DMS153 (cell line): Measurements from ENCODE around the gene HMBS.
"Not testable (repeated sequence)": the region's sequence is repeated elsewhere in the genome, so short reads cannot be mapped to it uniquely, and the experiment has no call there.

Source experiments
- DNase-seq: peaks from one replicate; lab custom pipeline; 2025; lab: John Stamatoyannopoulos, UW

The HMBS gene

GRCh38 chr11:119084663-119085436 is at the start of gene HMBS:
Gene HMBS, plus strand, starts transcription at chr11:119084881. Its CDS starts 153 bp downstream, at chr11:119085034.
- peak; percentile 90 for DNase-seq

- no peak for DNase-seq
Observed at GRCh38 chr11:119038884-119039283, 45.8 kb upstream of the HMBS start.

- DNase-seq, result not testable (repeated sequence)
Observed at GRCh38 chr11:119039471-119039870, 45.2 kb upstream of the HMBS start.

DNA sequence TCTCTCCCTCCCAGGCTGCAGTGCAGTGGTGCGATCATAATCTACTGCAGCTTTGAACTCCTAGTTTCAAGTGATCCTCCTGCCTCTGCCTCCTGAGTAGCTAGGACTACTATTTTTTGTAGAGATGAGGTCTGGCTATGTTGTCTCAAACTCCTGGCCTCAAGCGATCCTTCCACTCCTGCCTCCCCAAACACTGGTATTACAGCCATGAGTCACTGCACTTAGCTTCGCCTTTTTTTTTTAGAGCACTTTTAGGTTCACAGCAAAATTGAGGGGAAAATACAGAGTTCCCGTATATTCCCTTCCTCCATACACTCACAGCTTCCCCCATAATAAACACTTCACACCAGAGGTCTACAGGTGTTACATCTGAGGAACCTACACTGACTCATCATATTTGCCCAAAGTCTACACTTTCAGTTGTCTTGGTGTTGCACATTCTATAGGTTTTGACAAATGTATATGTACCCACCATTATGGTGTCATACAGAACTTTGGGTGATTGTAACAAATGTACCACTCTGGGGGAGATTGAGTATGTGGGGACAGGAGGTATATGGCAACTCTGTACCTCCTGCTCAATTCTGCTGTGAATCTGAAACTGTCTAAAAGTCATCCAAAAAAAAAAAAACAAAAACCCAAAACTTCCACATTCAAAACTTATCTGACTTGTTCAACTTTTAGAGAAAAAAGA is 42.7 kb upstream of the HMBS start:
- DNase-seq, result no peak

- DNase-seq, result no peak
Observed at GRCh38 chr11:119042927-119043326, 41.8 kb upstream of the HMBS start.

DNA sequence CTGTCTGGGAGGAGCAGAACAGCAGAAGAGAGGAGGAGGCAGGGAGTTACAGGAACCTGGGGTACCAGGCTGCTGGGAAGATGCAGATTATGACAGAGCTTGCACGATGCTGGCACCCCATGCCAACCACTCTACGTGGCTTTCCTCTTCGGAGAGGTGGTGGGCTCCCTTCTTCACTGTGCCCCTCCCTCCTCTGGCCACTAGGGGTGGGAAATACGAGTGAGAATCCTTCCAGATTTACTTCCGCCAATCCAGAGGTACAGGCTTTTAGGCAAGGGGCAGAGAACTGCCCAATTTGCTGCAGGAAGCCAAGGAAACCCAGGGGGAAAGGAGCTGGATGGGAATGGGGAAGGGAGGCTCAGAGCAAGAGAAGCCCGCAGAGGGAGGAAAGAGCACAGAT is 40.0 kb upstream of the HMBS start:
- no peak for DNase-seq

DNA sequence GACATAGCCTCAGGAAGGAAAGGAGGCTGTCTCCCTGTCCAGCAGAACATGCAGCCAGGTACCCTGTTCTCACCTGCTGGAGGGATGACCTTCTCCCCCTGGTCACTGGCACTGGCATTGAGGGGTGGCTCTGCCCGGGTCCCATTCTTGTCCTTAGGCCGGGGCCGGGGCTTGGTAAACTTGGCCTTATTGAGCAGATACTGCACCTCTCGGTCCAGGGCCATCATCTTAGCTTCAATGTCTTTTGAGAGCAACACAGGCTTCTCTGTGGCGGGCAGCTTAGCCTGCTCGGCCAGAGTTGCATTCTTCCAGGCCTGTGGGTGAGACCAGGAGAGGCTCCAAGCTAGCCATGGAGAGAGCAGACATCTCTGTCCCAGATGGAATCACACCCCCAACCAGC is 38.2 kb upstream of the HMBS start:
- no peak for DNase-seq

- DNase-seq, result no peak
Observed at GRCh38 chr11:119047205-119047604, 37.5 kb upstream of the HMBS start.

GRCh38 chr11:119048644-119049043 is 36.0 kb upstream of the HMBS start:
- DNase-seq, result no peak

DNA sequence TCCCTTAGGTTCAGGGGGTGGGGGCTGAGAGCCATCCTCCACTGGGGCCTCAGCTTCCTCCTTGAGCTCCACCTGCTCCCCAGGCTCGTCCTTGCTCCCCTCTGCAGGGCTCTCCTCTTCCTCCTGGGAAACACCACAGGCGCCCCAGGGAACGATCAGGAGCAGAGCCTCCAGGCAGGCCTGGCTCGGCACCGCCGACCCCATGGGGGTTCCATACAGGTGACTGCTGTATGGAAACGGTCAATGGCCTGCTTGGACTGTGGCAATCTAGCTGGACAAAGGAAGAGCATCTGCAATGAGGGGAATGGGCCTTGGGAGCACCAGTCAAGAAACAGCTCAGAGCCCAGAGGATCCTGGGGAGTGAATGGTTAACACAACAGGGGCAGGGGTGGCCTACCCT is 35.6 kb upstream of the HMBS start:
- DNase-seq, result no peak

- DNase-seq, result no peak
Observed at GRCh38 chr11:119051440-119052162, 33.1 kb upstream of the HMBS start.

- DNase-seq, result no peak
Observed at GRCh38 chr11:119052163-119052814, 32.4 kb upstream of the HMBS start.

- no peak for DNase-seq
Observed at GRCh38 chr11:119054418-119054817, 30.3 kb upstream of the HMBS start.

- DNase-seq, result no peak
Observed at GRCh38 chr11:119055901-119056300, 28.8 kb upstream of the HMBS start.

GRCh38 chr11:119056421-119056999 is 28.2 kb upstream of the HMBS start:
- DNase-seq, result no peak

- peak; percentile 89 for DNase-seq
Observed at GRCh38 chr11:119057000-119057769, 27.5 kb upstream of the HMBS start, which contains the start of gene HYOU1. Gene HYOU1, minus strand, starts transcription at chr11:119057205. Its CDS starts 1,045 bp downstream, at chr11:119056160.

DNA sequence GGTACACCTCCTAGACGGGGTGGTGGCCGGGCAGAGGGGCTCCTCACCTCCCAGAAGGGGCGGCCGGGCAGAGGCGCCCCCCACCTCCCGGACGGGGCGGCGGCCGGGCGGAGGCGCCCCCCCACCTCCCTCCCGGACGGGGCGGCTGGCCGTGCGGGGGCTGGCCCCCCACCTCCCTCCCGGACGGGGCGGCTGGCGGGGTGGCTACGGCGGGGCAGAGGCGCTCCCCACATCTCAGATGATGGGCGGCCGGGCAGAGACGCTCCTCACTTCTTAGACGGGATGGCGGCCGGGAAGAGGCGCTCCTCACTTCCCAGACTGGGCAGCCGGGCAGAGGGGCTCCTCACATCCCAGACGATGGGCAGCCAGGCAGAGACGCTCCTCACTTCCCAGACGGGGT is 25.6 kb upstream of the HMBS start:
- not testable (repeated sequence) for DNase-seq

- DNase-seq, result no peak
Observed at GRCh38 chr11:119061256-119061655, 23.4 kb upstream of the HMBS start.

DNA sequence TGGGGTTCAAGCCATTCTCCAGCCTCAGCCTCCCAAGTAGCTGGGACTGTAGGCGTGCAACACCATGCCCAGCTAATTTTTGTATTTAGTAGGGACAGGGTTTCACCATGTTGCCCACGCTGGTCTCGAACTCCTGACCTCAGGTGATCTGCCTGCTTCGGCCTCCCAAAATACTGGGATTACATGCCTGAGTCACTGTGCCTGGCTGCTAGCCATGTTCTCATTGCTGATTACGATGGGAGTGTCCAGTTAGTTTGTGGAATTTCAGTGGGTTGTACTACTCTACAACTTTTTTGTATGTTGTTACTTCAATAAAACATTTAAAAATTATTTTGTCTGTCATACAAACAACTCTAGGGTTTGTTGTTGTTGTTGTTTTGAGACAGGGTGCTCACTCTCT is 21.9 kb upstream of the HMBS start:
- DNase-seq, result no peak

DNA sequence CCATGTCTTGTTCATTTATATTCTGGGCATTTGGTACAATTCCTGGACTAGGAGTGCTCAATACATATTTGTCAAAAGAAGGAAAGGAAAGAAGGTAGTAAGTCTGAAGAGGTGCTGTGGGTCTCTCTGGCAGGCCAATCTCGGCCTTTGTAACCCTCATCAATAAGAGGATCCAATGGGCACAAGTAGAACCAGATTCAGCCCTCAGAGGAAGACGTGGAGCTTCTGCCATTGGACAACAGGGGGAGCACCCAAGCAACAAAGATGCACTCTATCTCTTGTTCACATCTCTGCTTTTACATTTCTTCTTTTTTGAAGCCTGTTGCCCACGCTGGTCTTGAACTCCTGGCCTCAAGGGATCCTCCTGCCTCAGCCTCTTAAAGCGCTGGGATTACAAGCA is 19.3 kb upstream of the HMBS start:
- no peak for DNase-seq
